NOMO-1 treated with DMSO at 0.1 percent for 48 hours (cell line): Measurements from ENCODE around the gene SASH1.

Experiments
- DNase-seq: peaks from one replicate; lab custom pipeline; 2025; ENCODE audit not compliant: unreplicated experiment; lab: John Stamatoyannopoulos, UW

SASH1 gene

GRCh38 chr6:148491638-148492251 lies 149.1 kb downstream of the SASH1 start:
- DNase-seq, result no peak

GRCh38 chr6:148492654-148493290 lies 150.1 kb downstream of the SASH1 start:
- DNase-seq, result peak; percentile 50

- no peak for DNase-seq
Measured at GRCh38 chr6:148493424-148493823, 150.8 kb downstream of the SASH1 start.

GRCh38 chr6:148494226-148494625 lies 151.6 kb downstream of the SASH1 start:
- DNase-seq, result no peak

- DNase-seq, result peak; percentile 82
Measured at GRCh38 chr6:148495029-148495428, 152.4 kb downstream of the SASH1 start.

- peak; percentile 35 for DNase-seq
Measured at GRCh38 chr6:148497257-148497656, 154.6 kb downstream of the SASH1 start.

GRCh38 chr6:148497717-148498116 lies 155.1 kb downstream of the SASH1 start:
- DNase-seq, result peak; percentile 1

- DNase-seq, result no peak
Measured at GRCh38 chr6:148500402-148500801, 157.8 kb downstream of the SASH1 start.

- DNase-seq, result no peak
Measured at GRCh38 chr6:148501178-148501590, 158.5 kb downstream of the SASH1 start.

- DNase-seq, result peak; percentile 66
Measured at GRCh38 chr6:148502083-148502772, 159.6 kb downstream of the SASH1 start.

- no peak for DNase-seq
Measured at GRCh38 chr6:148502773-148503135, 160.1 kb downstream of the SASH1 start.

- no peak for DNase-seq
Measured at GRCh38 chr6:148503703-148504102, 161.1 kb downstream of the SASH1 start.

GRCh38 chr6:148507774-148508173 lies 165.1 kb downstream of the SASH1 start:
- no peak for DNase-seq

GRCh38 chr6:148508401-148509041 lies 165.9 kb downstream of the SASH1 start:
- DNase-seq, result peak; percentile 35

- DNase-seq, result no peak
Measured at GRCh38 chr6:148509119-148509799, 166.6 kb downstream of the SASH1 start.

GRCh38 chr6:148509800-148510581 lies 167.4 kb downstream of the SASH1 start:
- DNase-seq, result peak; percentile 98

GRCh38 chr6:148513145-148514071 lies 170.8 kb downstream of the SASH1 start:
- no peak for DNase-seq

GRCh38 chr6:148514091-148514845 lies 171.6 kb downstream of the SASH1 start:
- no peak for DNase-seq

GRCh38 chr6:148516217-148516616 lies 173.6 kb downstream of the SASH1 start:
- DNase-seq, result no peak
